Neural cell (in vitro differentiated cells): ENCODE results near the gene TTC31. TPM values are rescaled to one million over a fixed set of nuclear protein-coding genes. Genes with fewer than 3 reads are reported as not detected.

Source experiments
- H2AFZ ChIP-seq: fragments of 200-600, 300-800 bp; sonication (generic), shearing (Covaris generic); 2 replicates; pipeline ENCODE4 v1.6.0; 2014; ENCODE audit warnings: low read depth, mild to moderate bottlenecking, antibody characterized with exemption, low read length, moderate library complexity
- H3F3A ChIP-seq: fragments of 200-600 bp; shearing (Covaris generic); 2 replicates; pipeline ENCODE4 v1.6.1; 2016; ENCODE audit warnings: mild to moderate bottlenecking, moderate library complexity, mixed read lengths, antibody characterized with exemption, low read length; ENCODE audit not compliant: insufficient read depth, poor library complexity, severe bottlenecking
- H3K27ac ChIP-seq: fragments of 200-600, 300-800 bp; sonication (generic), shearing (Covaris generic); 2 replicates; pipeline ENCODE4 v1.5.1; 2014; ENCODE audit warnings: mild to moderate bottlenecking, low read length, moderate library complexity
- H3K27me3 ChIP-seq: fragments of 300-800, 200-600 bp; sonication (generic), shearing (Covaris generic); 2 replicates; pipeline ENCODE4 v1.6.0; 2014; ENCODE audit warnings: mild to moderate bottlenecking, low read depth, low read length, moderate library complexity; ENCODE audit not compliant: insufficient read depth
- H3K36me3 ChIP-seq: fragments of 300-800, 200-600 bp; sonication (generic), shearing (Covaris generic); 2 replicates; pipeline ENCODE4 v1.5.1; 2014; ENCODE audit warnings: mild to moderate bottlenecking, antibody characterized with exemption, low read length, moderate library complexity; ENCODE audit not compliant: insufficient read depth
- H3K4me2 ChIP-seq: fragments of 300-800, 200-600 bp; sonication (generic), shearing (Covaris generic); 2 replicates; pipeline ENCODE4 v1.6.0; 2014; ENCODE audit warnings: mild to moderate bottlenecking, low read length
- H3K4me3 ChIP-seq: fragments of 300-800, 200-600 bp; sonication (generic), shearing (Covaris generic); 2 replicates; pipeline ENCODE4 v1.5.1; 2014; ENCODE audit warnings: mild to moderate bottlenecking, low read length, moderate library complexity
- H3K79me2 ChIP-seq: fragments of 200-600 bp; shearing (Covaris generic); replicated peaks from 2 replicates; pipeline ENCODE4 v1.6.0; 2014; ENCODE audit warnings: mild to moderate bottlenecking, low read length, moderate library complexity; ENCODE audit not compliant: insufficient read depth
- H3K9ac ChIP-seq: fragments of 300-800, 200-600 bp; sonication (generic), shearing (Covaris generic); 2 replicates; pipeline ENCODE4 v1.6.1; 2016; ENCODE audit warnings: mild to moderate bottlenecking, low read length, mixed read lengths
- H3K9me2 ChIP-seq: fragments of 200-600 bp; shearing (Covaris generic); 2 replicates; pipeline ENCODE4 v1.6.1; 2016; ENCODE audit warnings: mild to moderate bottlenecking, low read length, mixed read lengths; ENCODE audit not compliant: insufficient read depth
- H3K9me3 ChIP-seq: fragments of 200-600, 300-800 bp; sonication (generic), shearing (Covaris generic); 2 replicates; pipeline ENCODE4 v1.6.1; 2016; ENCODE audit warnings: mild to moderate bottlenecking, mixed run types, low read length, moderate library complexity, mixed read lengths
- H4K20me1 ChIP-seq: fragments of 200-600 bp; shearing (Covaris generic); 2 replicates; pipeline ENCODE4 v1.6.1; 2016; ENCODE audit warnings: mild to moderate bottlenecking, mixed run types; ENCODE audit not compliant: insufficient read depth
- CTCF ChIP-seq: fragments of 450-650 bp; IDR thresholded peaks from 2 replicates; pipeline ENCODE4 v1.5.1; 2014; ENCODE audit warnings: antibody characterized with exemption, mild to moderate bottlenecking, moderate library complexity; ENCODE audit not compliant: poor library complexity, severe bottlenecking
- EP300 ChIP-seq: fragments of 450-650 bp; conservative IDR thresholded peaks from 2 replicates; pipeline ENCODE4 v1.6.1; 2014; ENCODE audit warnings: antibody characterized with exemption, mild to moderate bottlenecking, moderate library complexity; ENCODE audit not compliant: poor library complexity, severe bottlenecking
- EZH2 ChIP-seq: fragments of 200-600, 300-800 bp; shearing (Covaris generic), sonication (generic); IDR thresholded peaks from 2 replicates; pipeline ENCODE4 v1.6.1; 2014; ENCODE audit warnings: antibody characterized with exemption, low read length, borderline replicate concordance, mild to moderate bottlenecking; ENCODE audit not compliant: insufficient read depth, poor library complexity, severe bottlenecking
- MXI1 ChIP-seq: fragments of 450-650 bp; conservative IDR thresholded peaks from 2 replicates; pipeline ENCODE4 v1.6.1; 2014; ENCODE audit warnings: antibody characterized with exemption, mild to moderate bottlenecking; ENCODE audit not compliant: poor library complexity, severe bottlenecking
- POLR2AphosphoS5 ChIP-seq: IDR thresholded peaks from 2 replicates; pipeline ENCODE4 v1.6.1; 2012
- RAD21 ChIP-seq: fragments of 450-650 bp; conservative IDR thresholded peaks from 2 replicates; pipeline ENCODE4 v1.6.1; 2014; ENCODE audit warnings: antibody characterized with exemption, mild to moderate bottlenecking, moderate library complexity
- REST ChIP-seq: IDR thresholded peaks from 2 replicates; pipeline ENCODE4 v1.6.1; 2012; ENCODE audit warnings: borderline replicate concordance
- SMC3 ChIP-seq: fragments of 450-650 bp; conservative IDR thresholded peaks from 2 replicates; pipeline ENCODE4 v1.6.1; 2014; ENCODE audit warnings: antibody characterized with exemption, mild to moderate bottlenecking, moderate library complexity; ENCODE audit not compliant: poor library complexity
- TAF1 ChIP-seq: IDR thresholded peaks from 2 replicates; pipeline ENCODE4 v1.6.1; 2012; ENCODE audit warnings: low read depth
- polyA plus RNA-seq: library from polyadenylated mRNA; depleted of rRNA; stranded (reverse); fragments of >200 nt; gene quantifications from 2 replicates; pipeline ENCODE4 v1.2.3, GENCODE V29; 2014

Gene TTC31
- polyA plus RNA-seq, 1 donor from 2014 or later, result 11.0 TPM

- Histone ChIP-seq H3K36me3 (no peaks in the 10 kb centered on the region), H3K79me2 (peaks cover 14% of the 10 kb centered on the region), H3K4me2 (no peak overlapping the region), H3K27ac (no peak overlapping the region), H3F3A (no peaks in the 10 kb centered on the region), H3K9me2 (no peaks in the 10 kb centered on the region), H2AFZ (no peak overlapping the region), H4K20me1 (no peaks in the 10 kb centered on the region), H3K27me3 (no peaks in the 10 kb centered on the region), H3K9me3 (no peaks in the 10 kb centered on the region), H3K9ac (no peak overlapping the region), H3K4me3 (peak overlapping the region; percentile 73)
- no peak for TF ChIP-seq TAF1
- peak; percentile 63 for TF ChIP-seq SMC3
- peak; percentile 69 for TF ChIP-seq RAD21
- TF ChIP-seq MXI1, result no peak
- TF ChIP-seq REST, result no peak
- TF ChIP-seq EP300, result no peak
- TF ChIP-seq CTCF, result peak; percentile 66
- no peak for TF ChIP-seq EZH2
- no peak for TF ChIP-seq POLR2AphosphoS5
These were observed 49.3 kb downstream of the TTC31 start for GRCh38 chr2:74532222-74532621.

GRCh38 chr2:74533464-74533863, 50.6 kb downstream of the TTC31 start:
- TF ChIP-seq SMC3, result no peak
- TF ChIP-seq TAF1, result no peak
- TF ChIP-seq EZH2, result no peak
- TF ChIP-seq CTCF, result no peak
- Histone ChIP-seq H3K4me3 (no peak overlapping the region), H3K36me3 (no peaks in the 10 kb centered on the region), H3K27me3 (no peaks in the 10 kb centered on the region), H3K9ac (no peak overlapping the region), H3F3A (no peaks in the 10 kb centered on the region), H4K20me1 (no peaks in the 10 kb centered on the region), H3K4me2 (no peak overlapping the region), H2AFZ (no peak overlapping the region), H3K9me3 (no peaks in the 10 kb centered on the region), H3K27ac (no peak overlapping the region), H3K9me2 (no peaks in the 10 kb centered on the region), H3K79me2 (peaks cover 10% of the 10 kb centered on the region)
